Thyroid gland (tissue), 4 donors: ENCODE results near the gene KDM4B.

Experiments
- POLR2A ChIP-seq, 2 donors: fragments of 450-650 bp; IDR thresholded peaks; one replicate each; pipeline ENCODE4 v1.6.1; 2017; ENCODE audit warnings: antibody characterized with exemption in 2 of 2, mild to moderate bottlenecking in 2 of 2, moderate library complexity in 1 of 2
- TF ChIP-seq, protein P1 (sequence below), 6 experiments: fragments of 200-600 bp in 3 of 6; fragments of 450-650 bp in 3 of 6; sonication (generic) in 3 of 6; IDR thresholded peaks; one replicate each; pipeline ENCODE4 v1.5.1; 2016 to 2019; ENCODE audit warnings: antibody characterized with exemption in 6 of 6, mild to moderate bottlenecking in 2 of 6, inconsistent platforms in 1 of 6, moderate library complexity in 1 of 6

DNA sequence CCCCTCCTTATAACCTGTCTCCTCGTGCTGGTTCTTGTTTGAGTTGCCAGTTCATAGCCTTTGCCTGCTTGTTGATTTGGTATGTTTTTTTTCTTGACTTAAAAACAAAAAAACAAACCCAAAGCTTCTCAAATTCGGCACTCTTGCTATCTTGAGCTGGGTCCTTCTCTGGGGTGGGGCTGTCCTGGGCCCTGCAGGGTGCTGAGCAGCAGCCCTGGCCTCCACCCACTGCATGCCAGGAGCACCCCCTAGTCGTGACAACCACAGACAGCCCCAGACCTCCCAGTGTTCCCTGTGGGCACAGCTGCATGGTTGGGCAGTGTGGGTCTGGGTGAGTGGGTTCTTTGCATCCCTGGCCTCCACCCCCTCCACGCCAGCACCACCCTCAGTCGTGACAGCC is 27.8 kb downstream of the KDM4B start:
- TF ChIP-seq, protein P1, sequence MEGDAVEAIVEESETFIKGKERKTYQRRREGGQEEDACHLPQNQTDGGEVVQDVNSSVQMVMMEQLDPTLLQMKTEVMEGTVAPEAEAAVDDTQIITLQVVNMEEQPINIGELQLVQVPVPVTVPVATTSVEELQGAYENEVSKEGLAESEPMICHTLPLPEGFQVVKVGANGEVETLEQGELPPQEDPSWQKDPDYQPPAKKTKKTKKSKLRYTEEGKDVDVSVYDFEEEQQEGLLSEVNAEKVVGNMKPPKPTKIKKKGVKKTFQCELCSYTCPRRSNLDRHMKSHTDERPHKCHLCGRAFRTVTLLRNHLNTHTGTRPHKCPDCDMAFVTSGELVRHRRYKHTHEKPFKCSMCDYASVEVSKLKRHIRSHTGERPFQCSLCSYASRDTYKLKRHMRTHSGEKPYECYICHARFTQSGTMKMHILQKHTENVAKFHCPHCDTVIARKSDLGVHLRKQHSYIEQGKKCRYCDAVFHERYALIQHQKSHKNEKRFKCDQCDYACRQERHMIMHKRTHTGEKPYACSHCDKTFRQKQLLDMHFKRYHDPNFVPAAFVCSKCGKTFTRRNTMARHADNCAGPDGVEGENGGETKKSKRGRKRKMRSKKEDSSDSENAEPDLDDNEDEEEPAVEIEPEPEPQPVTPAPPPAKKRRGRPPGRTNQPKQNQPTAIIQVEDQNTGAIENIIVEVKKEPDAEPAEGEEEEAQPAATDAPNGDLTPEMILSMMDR (IDR thresholded peaks at IDR 0.05): no peak
- no peak for TF ChIP-seq POLR2A (IDR thresholded peaks at IDR 0.05)
